ENCODE data around the gene RWDD4. TPM values are rescaled to one million over a fixed set of nuclear protein-coding genes. Genes with fewer than 3 reads are reported as not detected.
A peak's percentile ranks its signal among the peaks of the same experiment; 100 is the strongest.

Gene RWDD4
- total RNA-seq, 1 experiment from 2014 or later, result 16.8 TPM

DNA sequence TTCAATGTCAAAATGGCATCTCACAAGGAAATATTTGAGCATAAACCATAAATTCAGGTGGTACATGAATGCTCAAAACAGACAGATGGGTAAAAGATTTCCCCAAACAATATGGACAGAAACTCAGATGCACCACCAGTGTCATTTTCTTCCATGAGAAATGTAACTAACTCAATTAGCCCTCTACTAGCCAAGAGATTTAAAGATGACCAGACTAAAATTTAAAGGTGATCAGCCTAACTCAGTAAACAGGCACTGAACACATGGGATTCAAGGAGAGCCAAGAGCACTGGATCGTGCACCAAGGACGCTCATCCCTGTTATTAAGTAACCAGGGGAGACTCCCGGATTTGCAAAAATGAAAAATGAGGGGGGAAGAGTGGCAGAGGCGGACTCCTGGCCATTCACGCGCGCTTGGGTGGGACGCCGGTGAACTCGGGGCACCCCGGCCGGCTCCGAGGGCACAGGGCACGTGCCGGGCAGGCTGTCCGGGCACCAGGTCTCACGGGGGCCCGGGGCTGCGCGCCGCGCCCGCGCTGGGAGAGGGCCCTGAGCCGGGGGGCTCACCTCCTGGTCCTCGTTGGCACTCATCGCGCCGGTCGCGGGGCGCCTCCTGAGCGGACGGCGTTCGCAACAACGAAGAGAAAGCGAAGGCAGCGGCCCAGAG is 490 bp downstream of the RWDD4 start:
- no peak overlapping the region for H3K27ac ChIP-seq
- H3K36me3 ChIP-seq (ENCODE audit: low read depth), result no peaks in the 10 kb centered on the region
- H4K20me1 ChIP-seq (ENCODE audit: insufficient read depth), result no peaks in the 10 kb centered on the region
- TF ChIP-seq EZH2 (IDR thresholded peaks at IDR 0.05; ENCODE audit: low read depth), result no peak
- no peak for TF ChIP-seq CTCF (conservative IDR thresholded peaks at IDR 0.05)
- intact Hi-C loops (cut with micrococcal nuclease; ENCODE audit: unreplicated experiment), result loop anchor here (1.0 to 2.0 kb wide), 2 partner anchors 154 to 186 kb away; no protein-coding TSS in a partner anchor
- peak overlapping the region; percentile 82 for H3K4me2 ChIP-seq
- H3K27me3 ChIP-seq (ENCODE audit: insufficient read depth, low read depth), result no peaks in the 10 kb centered on the region
- no peaks in the 10 kb centered on the region for H3K9me3 ChIP-seq (ENCODE audit: insufficient read depth, low read depth)
- ChIA-PET CTCF (no interaction called here), POLR2A (ENCODE audit: unreplicated experiment) (no interaction called here)
- peak overlapping the region; percentile 91 for H2AFZ ChIP-seq
- H3K9me2 ChIP-seq (ENCODE audit: insufficient read depth), result no peaks in the 10 kb centered on the region
- peak in 1 of 2 experiments; percentile 15 for DNase-seq
- peaks cover 31% of the 10 kb centered on the region for H3K79me2 ChIP-seq (ENCODE audit: low read depth)
- H3F3A ChIP-seq (ENCODE audit: insufficient read depth, low read depth), result no peaks in the 10 kb centered on the region
- no TSS peak for BruUV-seq (replicated peaks)
- peak overlapping the region; percentile 92 for H3K4me3 ChIP-seq
- peaks cover 18% of the 10 kb centered on the region for H3K4me1 ChIP-seq (replicated peaks; ENCODE audit: insufficient read depth)

- Histone ChIP-seq H3K36me3 (ENCODE audit: low read depth) (no peaks in the 10 kb centered on the region; the same call in 1 of the 2 replicates), H4K20me1 (ENCODE audit: insufficient read depth) (no peaks in the 10 kb centered on the region), H3K4me3 (peak overlapping the region; percentile 92), H3K27me3 (ENCODE audit: insufficient read depth, low read depth) (no peaks in the 10 kb centered on the region), H3K79me2 (ENCODE audit: low read depth) (peaks cover 31% of the 10 kb centered on the region), H3K4me1 (replicated peaks; ENCODE audit: insufficient read depth) (peaks cover 18% of the 10 kb centered on the region), H3K4me2 (peak overlapping the region; percentile 82), H3K9me3 (ENCODE audit: insufficient read depth, low read depth) (no peaks in the 10 kb centered on the region), H3K9me2 (ENCODE audit: insufficient read depth) (no peaks in the 10 kb centered on the region), H3K27ac (no peak overlapping the region), H3F3A (ENCODE audit: insufficient read depth, low read depth) (no peaks in the 10 kb centered on the region), H2AFZ (no peak overlapping the region)
- ChIA-PET CTCF (no interaction called here), POLR2A (ENCODE audit: unreplicated experiment) (no interaction called here)
- intact Hi-C loops (cut with micrococcal nuclease; ENCODE audit: unreplicated experiment), result no loop called here
- BruUV-seq (replicated peaks), result no TSS peak
- no peak for DNase-seq
- no peak for TF ChIP-seq CTCF (conservative IDR thresholded peaks at IDR 0.05)
- no peak for TF ChIP-seq EZH2 (IDR thresholded peaks at IDR 0.05; ENCODE audit: low read depth)
Observed at GRCh38 chr4:183657564-183657963, 1.4 kb downstream of the RWDD4 start.

DNA sequence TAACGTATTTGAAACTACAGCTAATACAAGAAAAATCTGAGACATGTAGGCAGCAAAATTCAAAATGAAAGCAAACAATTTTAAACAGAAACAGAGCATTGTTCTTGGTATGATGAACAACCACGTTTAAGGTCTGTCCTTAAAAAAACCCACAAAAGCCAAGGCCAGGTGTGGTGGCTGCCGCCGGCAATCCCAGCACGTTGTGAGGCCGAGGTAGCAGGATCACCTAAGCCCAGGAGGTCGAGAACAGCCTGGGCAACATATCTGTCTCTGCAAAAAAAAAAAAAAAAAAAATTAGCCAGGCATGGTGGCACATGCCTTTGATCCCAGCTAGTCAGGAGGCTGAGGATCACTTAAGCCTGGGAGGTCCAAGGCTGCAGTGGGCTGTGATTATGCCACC is 13.7 kb downstream of the RWDD4 start:
- Histone ChIP-seq H2AFZ (no peak overlapping the region), H3K27ac (no peak overlapping the region), H3K9me3 (ENCODE audit: insufficient read depth, low read depth) (no peaks in the 10 kb centered on the region), H3K4me1 (replicated peaks; ENCODE audit: insufficient read depth) (no peaks in the 10 kb centered on the region), H3K9me2 (ENCODE audit: insufficient read depth) (no peaks in the 10 kb centered on the region), H3F3A (ENCODE audit: insufficient read depth, low read depth) (no peaks in the 10 kb centered on the region), H4K20me1 (ENCODE audit: insufficient read depth) (no peaks in the 10 kb centered on the region), H3K27me3 (ENCODE audit: insufficient read depth, low read depth) (no peaks in the 10 kb centered on the region), H3K79me2 (ENCODE audit: low read depth) (no peaks in the 10 kb centered on the region), H3K36me3 (ENCODE audit: low read depth) (no peaks in the 10 kb centered on the region), H3K4me3 (no peak overlapping the region), H3K4me2 (no peak overlapping the region)
- TF ChIP-seq CTCF (conservative IDR thresholded peaks at IDR 0.05) (no peak), EZH2 (IDR thresholded peaks at IDR 0.05; ENCODE audit: low read depth) (no peak)
- ChIA-PET POLR2A (ENCODE audit: unreplicated experiment) (no interaction called here), CTCF (no interaction called here)
- intact Hi-C loops (cut with micrococcal nuclease; ENCODE audit: unreplicated experiment), result no loop called here
- no TSS peak for BruUV-seq (replicated peaks)
- DNase-seq, result no peak
